Liver (tissue), 3 donors: ENCODE results near the gene IL17REL.

Experiments used
- EGR1 ChIP-seq, 2 donors: IDR thresholded peaks; 2 replicates each; pipeline ENCODE4 v1.6.1; 2016 to 2018; ENCODE audit warnings: antibody characterized with exemption in 2 of 2, low read depth in 2 of 2
- FOXA2 ChIP-seq: IDR thresholded peaks from 2 replicates; pipeline ENCODE4 v1.6.1; 2016; ENCODE audit warnings: antibody characterized with exemption
- GABPA ChIP-seq, 2 donors: IDR thresholded peaks in 1 of 2; conservative IDR thresholded peaks in 1 of 2; 2 replicates each; pipeline ENCODE4 v1.6.1; 2016; ENCODE audit warnings: antibody characterized with exemption in 2 of 2, mild to moderate bottlenecking in 1 of 2, moderate library complexity in 1 of 2
- HNF4A ChIP-seq, 2 donors: conservative IDR thresholded peaks; 2 replicates each; pipeline ENCODE4 v1.6.1; 2016; ENCODE audit warnings: antibody characterized with exemption in 2 of 2, mild to moderate bottlenecking in 2 of 2
- HNF4G ChIP-seq: IDR thresholded peaks from 2 replicates; pipeline ENCODE4 v1.6.1; 2016; ENCODE audit warnings: antibody characterized with exemption
- MAX ChIP-seq: IDR thresholded peaks from 2 replicates; pipeline ENCODE4 v1.6.1; 2016; ENCODE audit warnings: antibody characterized with exemption
- RAD21 ChIP-seq, 2 donors: IDR thresholded peaks; 2 replicates each; pipeline ENCODE4 v1.6.1; 2016; ENCODE audit warnings: antibody characterized with exemption in 2 of 2, mild to moderate bottlenecking in 2 of 2
- SP1 ChIP-seq: IDR thresholded peaks from 2 replicates; pipeline ENCODE4 v1.6.1; 2018; ENCODE audit warnings: antibody characterized with exemption, mild to moderate bottlenecking
- YY1 ChIP-seq: IDR thresholded peaks from 2 replicates; pipeline ENCODE4 v1.6.1; 2016; ENCODE audit warnings: antibody characterized with exemption, mild to moderate bottlenecking
- TF ChIP-seq, protein P1 (sequence below): fragments of 150-350 bp; IDR thresholded peaks from 2 replicates; pipeline ENCODE4 v1.5.1; 2017; ENCODE audit warnings: improper control_type of control experiment, low read depth, low read length; ENCODE audit not compliant: missing input control
- TF ChIP-seq, protein P2 (sequence below): IDR thresholded peaks from 2 replicates; pipeline ENCODE4 v1.6.1; 2016; ENCODE audit warnings: antibody characterized with exemption, mild to moderate bottlenecking
- donor health status: healthy.
- donor health status: healthy.

- TF ChIP-seq YY1, result no peak
- TF ChIP-seq, protein P1, sequence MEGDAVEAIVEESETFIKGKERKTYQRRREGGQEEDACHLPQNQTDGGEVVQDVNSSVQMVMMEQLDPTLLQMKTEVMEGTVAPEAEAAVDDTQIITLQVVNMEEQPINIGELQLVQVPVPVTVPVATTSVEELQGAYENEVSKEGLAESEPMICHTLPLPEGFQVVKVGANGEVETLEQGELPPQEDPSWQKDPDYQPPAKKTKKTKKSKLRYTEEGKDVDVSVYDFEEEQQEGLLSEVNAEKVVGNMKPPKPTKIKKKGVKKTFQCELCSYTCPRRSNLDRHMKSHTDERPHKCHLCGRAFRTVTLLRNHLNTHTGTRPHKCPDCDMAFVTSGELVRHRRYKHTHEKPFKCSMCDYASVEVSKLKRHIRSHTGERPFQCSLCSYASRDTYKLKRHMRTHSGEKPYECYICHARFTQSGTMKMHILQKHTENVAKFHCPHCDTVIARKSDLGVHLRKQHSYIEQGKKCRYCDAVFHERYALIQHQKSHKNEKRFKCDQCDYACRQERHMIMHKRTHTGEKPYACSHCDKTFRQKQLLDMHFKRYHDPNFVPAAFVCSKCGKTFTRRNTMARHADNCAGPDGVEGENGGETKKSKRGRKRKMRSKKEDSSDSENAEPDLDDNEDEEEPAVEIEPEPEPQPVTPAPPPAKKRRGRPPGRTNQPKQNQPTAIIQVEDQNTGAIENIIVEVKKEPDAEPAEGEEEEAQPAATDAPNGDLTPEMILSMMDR, result no peak
- no peak for TF ChIP-seq MAX
- TF ChIP-seq GABPA (IDR thresholded peaks at IDR 0.05 in 1 of 2, conservative IDR thresholded peaks at IDR 0.05 in 1 of 2), result no peak
- TF ChIP-seq HNF4G, result no peak
- no peak for TF ChIP-seq HNF4A (conservative IDR thresholded peaks at IDR 0.05)
- no peak for TF ChIP-seq RAD21 (IDR thresholded peaks at IDR 0.05)
- TF ChIP-seq EGR1 (IDR thresholded peaks at IDR 0.05; ENCODE audit: low read depth in 2 of 2), result no peak
- TF ChIP-seq FOXA2, result no peak
- no peak for TF ChIP-seq SP1
- TF ChIP-seq, protein P2, sequence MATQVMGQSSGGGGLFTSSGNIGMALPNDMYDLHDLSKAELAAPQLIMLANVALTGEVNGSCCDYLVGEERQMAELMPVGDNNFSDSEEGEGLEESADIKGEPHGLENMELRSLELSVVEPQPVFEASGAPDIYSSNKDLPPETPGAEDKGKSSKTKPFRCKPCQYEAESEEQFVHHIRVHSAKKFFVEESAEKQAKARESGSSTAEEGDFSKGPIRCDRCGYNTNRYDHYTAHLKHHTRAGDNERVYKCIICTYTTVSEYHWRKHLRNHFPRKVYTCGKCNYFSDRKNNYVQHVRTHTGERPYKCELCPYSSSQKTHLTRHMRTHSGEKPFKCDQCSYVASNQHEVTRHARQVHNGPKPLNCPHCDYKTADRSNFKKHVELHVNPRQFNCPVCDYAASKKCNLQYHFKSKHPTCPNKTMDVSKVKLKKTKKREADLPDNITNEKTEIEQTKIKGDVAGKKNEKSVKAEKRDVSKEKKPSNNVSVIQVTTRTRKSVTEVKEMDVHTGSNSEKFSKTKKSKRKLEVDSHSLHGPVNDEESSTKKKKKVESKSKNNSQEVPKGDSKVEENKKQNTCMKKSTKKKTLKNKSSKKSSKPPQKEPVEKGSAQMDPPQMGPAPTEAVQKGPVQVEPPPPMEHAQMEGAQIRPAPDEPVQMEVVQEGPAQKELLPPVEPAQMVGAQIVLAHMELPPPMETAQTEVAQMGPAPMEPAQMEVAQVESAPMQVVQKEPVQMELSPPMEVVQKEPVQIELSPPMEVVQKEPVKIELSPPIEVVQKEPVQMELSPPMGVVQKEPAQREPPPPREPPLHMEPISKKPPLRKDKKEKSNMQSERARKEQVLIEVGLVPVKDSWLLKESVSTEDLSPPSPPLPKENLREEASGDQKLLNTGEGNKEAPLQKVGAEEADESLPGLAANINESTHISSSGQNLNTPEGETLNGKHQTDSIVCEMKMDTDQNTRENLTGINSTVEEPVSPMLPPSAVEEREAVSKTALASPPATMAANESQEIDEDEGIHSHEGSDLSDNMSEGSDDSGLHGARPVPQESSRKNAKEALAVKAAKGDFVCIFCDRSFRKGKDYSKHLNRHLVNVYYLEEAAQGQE, result no peak
Observed at GRCh38 chr22:50016988-50017700, 4.6 kb upstream of the IL17REL start.
